Ovary (tissue), 9 donors: ENCODE results near the gene DACH1. TPM values are rescaled to one million over a fixed set of nuclear protein-coding genes. Genes with fewer than 3 reads are reported as not detected.

Source experiments
- DNase-seq, 5 donors: peaks; one replicate each; pipeline ENCODE4 v3.0.0-alpha.2; 2019 to 2020
- H3K27ac ChIP-seq, 2 donors: fragments of 200-600 bp; one replicate each; pipeline versions ENCODE4 v1.5.1 to v1.8.0; 2019 to 2022
- H3K27me3 ChIP-seq: fragments of 200-600 bp; one replicate; pipeline ENCODE4 v1.8.0; 2022
- H3K36me3 ChIP-seq: fragments of 200-600 bp; sonication (generic); one replicate; pipeline ENCODE4 v1.5.1; 2019
- H3K4me1 ChIP-seq: one replicate; pipeline ENCODE4 v1.8.1; 2013; ENCODE audit warnings: mild to moderate bottlenecking, moderate library complexity; ENCODE audit not compliant: insufficient read depth
- H3K4me3 ChIP-seq: fragments of 200-600 bp; sonication (generic); one replicate; pipeline ENCODE4 v1.5.1; 2017
- H3K9me3 ChIP-seq, 2 donors: fragments of 200-600 bp in 1 of 2; sonication (generic) in 1 of 2; one replicate each; pipeline versions ENCODE4 v1.5.1 to v1.8.1; 2013 to 2019; ENCODE audit warnings: mild to moderate bottlenecking in 1 of 2, moderate library complexity in 1 of 2
- EP300 ChIP-seq: sonication (generic); formaldehyde crosslinking; IDR thresholded peaks from one replicate; pipeline ENCODE4 v1.6.1; 2017; ENCODE audit warnings: antibody characterized with exemption
- POLR2A ChIP-seq: fragments of 450-650 bp; IDR thresholded peaks from one replicate; pipeline ENCODE4 v1.6.1; 2017; ENCODE audit warnings: antibody characterized with exemption, mild to moderate bottlenecking, moderate library complexity
- WGBS, 3 donors: extraction: QIAGEN DNeasy Blood & Tissue Kit in 1 of 3; methylation state at CpG; one replicate each; pipeline versions ENCODE4 v1.1.5 to v1.1.7; 2013 to 2017; 5-methylcytosine and 5-hydroxymethylcytosine counted together
- intact Hi-C, 4 donors: fragments of 100-400 bp; cut with DNase I; formaldehyde crosslinking; loops; one replicate each; pipeline versions ENCODE4 v1.11.0 to v1.15.1; 2022 to 2023
- polyA plus RNA-seq, 2 donors: library from polyadenylated mRNA; stranded (reverse); fragments of 200-250 nt in 1 of 2; fragments of 350-450 nt in 1 of 2; fragmentation: Illumina TruSeq in 1 of 2; extraction: RNeasy Lipid Tissue Mini Kit (QIAGEN cat#74804) in 1 of 2; gene quantifications; one replicate each; pipeline ENCODE4 v1.2.3, GENCODE V29; 2013 to 2014
- total RNA-seq, 7 donors: library from RNA; depleted of rRNA in 2 of 7; stranded (reverse); fragments of >200 nt in 2 of 7; fragmentation: NEBNext Ultra II Directional in 3 of 7; extraction: Animal tissue kit (Norgen Biotek cat#: 25700) in 3 of 7; gene quantifications; one replicate each; pipeline versions ENCODE4 v1.1.0 to v1.2.4, GENCODE V29; 2016 to 2023
- TF ChIP-seq, protein P1 (sequence below), 3 donors: fragments of 450-650 bp in 2 of 3; fragments of 200-600 bp in 1 of 3; IDR thresholded peaks; one replicate each; pipeline versions ENCODE4 v1.5.1 to v1.8.0; 2016 to 2022; ENCODE audit warnings: antibody characterized with exemption in 3 of 3, mild to moderate bottlenecking in 1 of 3
- donor health status: DM: no; HTN: no; CAD: no; lungs with moderate emphysema.
- donor health status: DM: no; HTN: no; CAD: no.
- donor health status: Bipolar disorder and iron deficiency.
- donor health status: DM: yes; HTN: yes; CAD: no.
- donor health status: DM: no; HTN: no; CAD: no.
- donor health status: DM: yes; HTN: yes; CAD: no.

DACH1 gene
- total and polyA plus RNA-seq, 9 donors = 0.91 to 3.2 (median 1.7) TPM

DNA sequence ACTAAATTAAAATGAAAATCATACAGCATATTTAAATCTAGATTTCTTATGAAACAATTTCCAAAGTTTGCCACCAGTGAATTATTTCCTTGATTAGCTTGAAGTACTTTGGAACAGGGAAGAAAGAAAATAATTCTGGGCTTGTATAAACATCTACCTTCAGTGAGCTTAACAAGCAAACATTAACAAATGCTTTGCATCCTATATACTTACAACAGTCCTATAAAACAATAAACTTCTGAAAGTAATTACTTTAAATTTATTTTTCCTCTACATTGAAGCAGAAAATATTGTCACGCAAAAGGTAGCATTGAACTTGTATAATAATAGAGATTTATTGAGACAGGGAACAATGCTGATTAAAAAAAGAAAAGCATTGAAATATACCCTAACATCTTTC lies 164.8 kb downstream of the DACH1 start:
- no peaks in the 10 kb centered on the region for H3K36me3 ChIP-seq
- intact Hi-C loops = no loop called here
- H3K27me3 ChIP-seq = no peaks in the 10 kb centered on the region
- H3K27ac ChIP-seq = no peak overlapping the region
- no peaks in the 10 kb centered on the region for H3K9me3 ChIP-seq
- DNase-seq = no peak
- TF ChIP-seq POLR2A = no peak
- TF ChIP-seq EP300 = no peak
- TF ChIP-seq, protein P1, sequence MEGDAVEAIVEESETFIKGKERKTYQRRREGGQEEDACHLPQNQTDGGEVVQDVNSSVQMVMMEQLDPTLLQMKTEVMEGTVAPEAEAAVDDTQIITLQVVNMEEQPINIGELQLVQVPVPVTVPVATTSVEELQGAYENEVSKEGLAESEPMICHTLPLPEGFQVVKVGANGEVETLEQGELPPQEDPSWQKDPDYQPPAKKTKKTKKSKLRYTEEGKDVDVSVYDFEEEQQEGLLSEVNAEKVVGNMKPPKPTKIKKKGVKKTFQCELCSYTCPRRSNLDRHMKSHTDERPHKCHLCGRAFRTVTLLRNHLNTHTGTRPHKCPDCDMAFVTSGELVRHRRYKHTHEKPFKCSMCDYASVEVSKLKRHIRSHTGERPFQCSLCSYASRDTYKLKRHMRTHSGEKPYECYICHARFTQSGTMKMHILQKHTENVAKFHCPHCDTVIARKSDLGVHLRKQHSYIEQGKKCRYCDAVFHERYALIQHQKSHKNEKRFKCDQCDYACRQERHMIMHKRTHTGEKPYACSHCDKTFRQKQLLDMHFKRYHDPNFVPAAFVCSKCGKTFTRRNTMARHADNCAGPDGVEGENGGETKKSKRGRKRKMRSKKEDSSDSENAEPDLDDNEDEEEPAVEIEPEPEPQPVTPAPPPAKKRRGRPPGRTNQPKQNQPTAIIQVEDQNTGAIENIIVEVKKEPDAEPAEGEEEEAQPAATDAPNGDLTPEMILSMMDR (IDR thresholded peaks at IDR 0.05) = no peak
- 83 to 89% (median 86%) methylated on average over 1 of the region's 1 CpG for WGBS, 3 donors
- no peaks in the 10 kb centered on the region for H3K4me1 ChIP-seq
- no peak overlapping the region for H3K4me3 ChIP-seq

DNA sequence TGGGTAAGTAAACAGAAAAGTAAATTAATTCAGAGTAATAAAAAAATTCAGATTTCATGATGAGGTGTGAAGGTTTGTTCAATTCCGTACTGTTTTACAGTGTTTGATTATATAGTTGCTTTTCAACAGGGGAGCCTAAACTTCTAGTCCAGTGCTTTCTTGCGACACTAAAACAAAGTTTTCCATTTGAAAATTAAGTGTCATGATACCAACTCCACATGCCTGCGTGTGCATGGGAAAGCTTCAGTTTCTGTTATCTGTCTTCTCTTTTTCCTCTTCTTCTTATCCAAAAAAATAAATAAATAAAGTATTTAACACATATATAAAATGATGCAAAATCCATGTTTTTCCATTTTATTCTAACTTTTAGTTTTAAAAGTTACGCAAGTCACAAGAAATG lies 165.3 kb downstream of the DACH1 start:
- H3K4me1 ChIP-seq = no peaks in the 10 kb centered on the region
- TF ChIP-seq, protein P1 (IDR thresholded peaks at IDR 0.05) = no peak
- TF ChIP-seq EP300 = no peak
- TF ChIP-seq POLR2A = no peak
- DNase-seq = no peak
- H3K9me3 ChIP-seq = no peaks in the 10 kb centered on the region
- intact Hi-C loops = no loop called here
- H3K27me3 ChIP-seq = no peaks in the 10 kb centered on the region
- H3K36me3 ChIP-seq = no peaks in the 10 kb centered on the region
- H3K4me3 ChIP-seq = no peak overlapping the region
- WGBS, 3 donors = 84 to 88% (median 84%) methylated on average over 4 of the region's 4 CpGs
- H3K27ac ChIP-seq = no peak overlapping the region

DNA sequence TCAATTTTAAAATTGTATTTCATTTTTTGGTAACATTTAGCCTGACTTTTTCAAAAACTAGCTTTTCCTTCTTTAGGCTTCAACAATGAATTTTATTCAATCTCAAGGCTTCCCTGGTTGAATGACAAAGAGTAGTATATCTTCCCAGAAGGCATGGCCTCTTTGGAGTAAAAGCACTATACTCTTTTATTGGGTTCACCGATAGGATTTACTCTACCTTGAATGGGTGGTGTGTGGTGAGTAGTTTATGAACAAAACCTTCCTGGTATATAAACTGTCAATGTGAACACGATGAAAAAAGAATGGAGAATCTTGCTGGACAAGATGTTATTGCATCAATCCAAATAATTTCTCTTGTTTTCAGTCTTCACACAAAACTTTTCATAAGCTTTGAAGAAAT lies 167.7 kb downstream of the DACH1 start:
- Histone ChIP-seq H3K9me3 (no peaks in the 10 kb centered on the region), H3K27ac (no peak overlapping the region), H3K4me3 (no peak overlapping the region), H3K4me1 (no peaks in the 10 kb centered on the region), H3K27me3 (no peaks in the 10 kb centered on the region), H3K36me3 (no peaks in the 10 kb centered on the region)
- 92% methylated on average over 2 of the region's 2 CpGs for WGBS, 3 donors
- DNase-seq = no peak
- intact Hi-C loops = no loop called here
- TF ChIP-seq EP300 (no peak), POLR2A (no peak)
- TF ChIP-seq, protein P1 (IDR thresholded peaks at IDR 0.05) = no peak

DNA sequence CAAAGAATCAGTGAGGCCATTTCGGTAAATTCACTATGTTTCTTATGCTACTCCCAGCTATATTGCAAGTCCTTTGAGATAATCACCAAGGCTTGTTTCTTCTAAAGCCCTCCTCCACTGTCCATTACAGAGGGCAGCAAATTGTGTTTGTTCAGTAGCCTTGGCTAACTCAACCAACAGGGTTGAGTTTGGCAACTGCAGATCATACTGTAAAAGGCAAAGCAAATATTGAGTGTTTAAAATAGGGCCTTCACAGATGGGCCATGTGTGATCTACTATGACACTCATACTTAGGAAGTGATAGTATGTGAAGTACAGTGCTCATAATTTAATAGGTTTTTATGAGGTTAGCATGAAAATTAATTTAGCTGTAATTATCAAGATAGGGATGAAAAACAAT lies 171.3 kb downstream of the DACH1 start:
- no peak for DNase-seq
- H3K4me3 ChIP-seq = no peak overlapping the region
- TF ChIP-seq EP300 = no peak
- TF ChIP-seq POLR2A = no peak
- TF ChIP-seq, protein P1 (IDR thresholded peaks at IDR 0.05) = no peak
- H3K9me3 ChIP-seq = no peaks in the 10 kb centered on the region
- no peaks in the 10 kb centered on the region for H3K4me1 ChIP-seq
- H3K27me3 ChIP-seq = no peaks in the 10 kb centered on the region
- WGBS, 3 donors = 91 to 98% (median 95%) methylated on average over 1 of the region's 1 CpG
- H3K36me3 ChIP-seq = no peaks in the 10 kb centered on the region
- no peak overlapping the region for H3K27ac ChIP-seq
- intact Hi-C loops = no loop called here

DNA sequence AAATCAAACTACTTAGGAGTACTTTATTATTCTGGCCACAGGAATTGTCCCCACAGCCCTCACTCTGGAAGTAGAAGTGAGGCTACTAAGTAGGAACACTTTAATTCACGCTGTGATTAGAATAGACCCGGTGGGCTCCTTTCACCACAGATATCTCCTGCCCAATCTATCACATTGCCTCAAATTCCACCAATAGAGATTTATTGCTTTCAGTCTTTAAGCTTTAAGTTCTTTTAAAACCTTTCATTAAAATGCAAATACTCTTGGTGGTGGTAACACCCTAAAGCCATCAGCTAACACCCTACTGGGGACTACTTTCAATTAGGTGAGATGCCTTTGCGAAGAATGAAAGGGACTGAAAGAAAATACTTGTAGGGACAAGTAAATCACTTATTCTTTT lies 181.9 kb downstream of the DACH1 start:
- H3K27ac ChIP-seq = no peak overlapping the region
- intact Hi-C loops = no loop called here
- H3K36me3 ChIP-seq = no peaks in the 10 kb centered on the region
- DNase-seq = no peak
- H3K27me3 ChIP-seq = no peaks in the 10 kb centered on the region
- no peaks in the 10 kb centered on the region for H3K4me1 ChIP-seq
- H3K9me3 ChIP-seq = no peaks in the 10 kb centered on the region
- H3K4me3 ChIP-seq = no peak overlapping the region
- TF ChIP-seq EP300 (no peak), POLR2A (no peak)
- TF ChIP-seq, protein P1 (IDR thresholded peaks at IDR 0.05) = no peak
- 71 to 74% (median 73%) methylated on average over 3 of the region's 3 CpGs for WGBS, 3 donors
